ENCODE data around the gene PGRMC2.

PGRMC2 gene, protein sequence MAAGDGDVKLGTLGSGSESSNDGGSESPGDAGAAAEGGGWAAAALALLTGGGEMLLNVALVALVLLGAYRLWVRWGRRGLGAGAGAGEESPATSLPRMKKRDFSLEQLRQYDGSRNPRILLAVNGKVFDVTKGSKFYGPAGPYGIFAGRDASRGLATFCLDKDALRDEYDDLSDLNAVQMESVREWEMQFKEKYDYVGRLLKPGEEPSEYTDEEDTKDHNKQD

DNA sequence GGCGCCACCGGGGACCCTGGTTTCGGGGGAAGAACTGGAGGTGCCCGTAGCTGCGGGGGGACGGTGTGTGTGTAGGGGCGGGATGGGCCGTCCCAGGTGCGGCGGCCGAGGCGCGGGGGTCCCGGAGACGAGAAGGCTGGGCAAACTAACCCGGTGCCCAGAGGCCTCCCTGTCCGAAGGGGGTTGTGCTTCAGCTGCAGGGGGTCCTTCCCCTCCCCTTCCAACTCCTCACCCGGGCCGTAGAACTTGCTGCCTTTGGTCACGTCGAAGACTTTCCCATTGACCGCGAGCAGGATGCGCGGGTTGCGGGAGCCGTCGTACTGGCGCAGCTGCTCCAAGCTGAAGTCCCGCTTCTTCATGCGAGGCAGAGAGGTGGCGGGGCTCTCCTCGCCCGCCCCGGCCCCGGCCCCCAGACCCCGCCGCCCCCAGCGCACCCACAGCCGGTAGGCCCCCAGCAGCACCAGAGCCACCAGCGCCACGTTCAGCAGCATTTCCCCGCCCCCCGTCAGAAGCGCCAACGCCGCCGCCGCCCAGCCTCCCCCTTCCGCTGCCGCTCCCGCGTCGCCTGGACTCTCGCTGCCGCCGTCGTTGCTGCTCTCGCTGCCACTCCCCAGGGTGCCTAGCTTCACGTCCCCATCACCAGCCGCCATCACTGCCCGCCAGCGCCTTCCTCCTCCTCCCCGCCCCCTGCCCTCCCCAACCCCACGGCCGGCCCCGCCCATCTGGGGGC lies at the start of gene PGRMC2:
TSS of gene PGRMC2 (minus strand) at position 673 of the 730 bp plus-strand sequence. CDS start at position 650, 23 bp downstream.
- DNase-seq (ENCODE audit: insufficient read length, low spot score) = peak; percentile 15
- FAIRE-seq = no peak

DNA sequence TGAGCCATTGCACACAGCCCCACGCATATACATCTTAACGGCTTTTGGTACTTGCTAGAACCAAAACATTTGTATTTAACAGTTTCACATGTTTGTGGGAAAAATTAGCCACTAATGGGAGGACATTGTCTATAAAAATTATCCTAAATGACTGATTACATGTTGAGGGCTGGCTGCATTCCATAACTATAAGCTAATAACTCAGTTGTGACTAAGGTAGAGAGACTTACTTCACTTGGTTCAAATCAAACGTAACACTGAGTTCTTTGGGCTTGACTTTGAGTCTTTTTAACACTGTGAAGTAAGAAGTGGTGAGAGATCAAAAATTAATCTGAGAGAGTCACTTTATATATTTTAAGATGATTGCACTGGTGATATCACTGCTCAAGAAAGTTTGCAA lies 47.9 kb upstream of the PGRMC2 start:
- DNase-seq (ENCODE audit: insufficient read length, low spot score) (no peak), FAIRE-seq (no peak)

DNA sequence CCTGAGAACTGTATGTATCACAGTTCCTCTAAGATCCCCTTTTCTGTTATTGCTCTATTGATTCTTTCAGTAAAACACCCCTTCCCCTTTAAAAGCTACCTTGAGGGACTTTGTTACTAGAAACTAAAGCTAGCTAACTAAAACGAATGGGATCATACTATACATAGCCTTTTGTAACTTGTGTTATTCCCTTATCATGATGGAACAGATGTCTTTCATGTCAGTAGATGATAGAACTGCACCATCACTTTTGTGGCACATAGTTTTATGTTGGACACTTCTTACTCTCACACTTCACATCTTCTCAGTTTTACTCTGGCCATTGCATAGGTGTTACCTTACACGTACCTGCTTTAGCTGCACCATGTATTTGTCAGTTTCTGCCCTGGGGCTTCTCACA lies 46.6 kb upstream of the PGRMC2 start:
- peak; percentile 68 for FAIRE-seq
- DNase-seq (ENCODE audit: insufficient read length, low spot score) = no peak

DNA sequence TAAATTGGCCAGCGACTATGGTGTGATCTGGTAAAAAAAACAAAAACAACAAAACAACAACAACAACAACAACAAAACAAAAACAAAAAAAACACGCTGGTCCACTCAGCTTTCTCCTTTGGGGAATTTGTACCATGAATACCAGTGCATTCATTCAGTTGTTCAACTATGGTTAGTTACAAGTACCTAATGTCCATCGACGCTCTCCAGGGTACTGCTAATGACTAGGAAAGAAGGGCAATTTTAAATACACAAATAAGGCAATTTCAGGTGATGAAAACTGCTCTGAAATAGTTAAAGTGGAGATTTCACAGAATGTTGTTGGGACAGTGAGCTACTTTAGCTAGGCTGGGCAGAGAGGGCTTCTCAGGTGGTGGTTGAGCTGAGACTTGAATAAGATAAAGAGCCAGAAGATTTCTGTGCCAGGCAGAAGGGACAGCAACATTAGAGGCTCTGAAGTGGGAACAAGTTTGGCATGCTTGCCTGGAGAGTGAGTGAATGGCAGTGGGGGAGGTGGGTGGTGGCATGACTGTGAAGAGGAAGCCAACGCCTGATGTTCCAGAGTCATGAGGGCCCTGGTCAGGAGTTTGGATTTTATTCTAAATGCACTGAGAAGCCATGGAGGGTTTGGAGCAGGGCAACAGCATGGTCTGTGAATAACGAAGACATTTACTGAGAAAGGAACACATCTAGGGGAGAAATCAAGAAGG lies 45.9 kb upstream of the PGRMC2 start:
- no peak for FAIRE-seq
- no peak for DNase-seq (ENCODE audit: insufficient read length, low spot score)

DNA sequence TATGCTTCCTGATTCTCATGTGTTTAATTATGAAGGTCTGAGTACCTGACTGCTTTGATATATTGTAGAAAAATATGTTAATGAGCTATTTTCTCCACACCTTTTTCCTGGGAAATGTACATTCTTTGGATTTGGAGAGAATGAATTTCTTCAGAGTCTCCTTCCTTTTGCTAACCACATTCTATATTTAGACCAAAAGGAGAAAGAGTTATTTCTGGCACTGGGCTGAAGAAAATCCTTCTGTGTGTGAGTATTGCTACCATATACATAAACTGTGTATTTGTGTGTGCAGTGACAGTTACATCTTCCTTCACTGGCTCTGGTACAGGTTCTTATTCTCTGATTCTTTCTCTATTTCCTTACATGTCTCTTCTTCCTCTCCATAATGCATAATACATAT lies 44.5 kb upstream of the PGRMC2 start:
- DNase-seq (ENCODE audit: insufficient read length, low spot score) (no peak), FAIRE-seq (no peak)

DNA sequence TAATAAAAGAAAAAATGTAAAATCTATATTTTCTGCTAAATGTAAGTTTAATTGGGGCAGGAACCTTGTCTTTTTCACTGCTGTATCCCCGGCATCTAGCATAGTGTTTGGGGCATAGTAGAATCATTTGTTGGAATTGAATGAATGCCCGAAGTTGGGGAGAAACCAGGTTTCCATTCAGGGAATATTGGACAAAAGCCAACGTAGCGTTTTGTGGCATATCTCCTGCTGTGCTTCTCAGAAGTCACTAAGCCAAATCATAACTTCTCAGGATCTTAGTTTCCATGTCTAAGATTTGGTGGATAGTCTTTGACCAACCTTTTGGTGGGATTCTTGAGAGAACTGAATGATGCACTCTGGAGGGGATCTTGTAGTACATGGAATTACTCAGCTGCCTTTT lies 42.0 kb upstream of the PGRMC2 start:
- DNase-seq (ENCODE audit: insufficient read length, low spot score) (no peak), FAIRE-seq (no peak)

DNA sequence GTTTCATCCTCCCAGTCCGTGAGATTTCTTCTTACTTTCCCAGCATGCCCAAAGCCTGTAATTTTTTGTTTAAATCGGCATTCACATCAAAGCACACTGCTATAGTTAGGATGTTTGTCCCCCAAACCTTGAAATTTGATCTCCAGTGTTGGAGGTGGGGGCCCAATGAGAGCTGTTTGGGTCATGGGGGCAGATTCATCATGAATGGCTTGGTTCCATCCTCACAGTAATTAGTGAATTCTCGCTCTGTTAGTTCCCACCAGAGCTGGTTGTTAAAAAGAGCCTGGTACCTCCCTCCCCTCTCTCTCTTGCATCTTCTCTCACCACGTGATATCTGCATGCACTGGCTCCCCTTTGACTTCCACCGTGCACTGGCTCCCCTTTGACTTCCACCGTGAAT lies 40.5 kb upstream of the PGRMC2 start:
- FAIRE-seq = no peak
- DNase-seq (ENCODE audit: insufficient read length, low spot score) = no peak

DNA sequence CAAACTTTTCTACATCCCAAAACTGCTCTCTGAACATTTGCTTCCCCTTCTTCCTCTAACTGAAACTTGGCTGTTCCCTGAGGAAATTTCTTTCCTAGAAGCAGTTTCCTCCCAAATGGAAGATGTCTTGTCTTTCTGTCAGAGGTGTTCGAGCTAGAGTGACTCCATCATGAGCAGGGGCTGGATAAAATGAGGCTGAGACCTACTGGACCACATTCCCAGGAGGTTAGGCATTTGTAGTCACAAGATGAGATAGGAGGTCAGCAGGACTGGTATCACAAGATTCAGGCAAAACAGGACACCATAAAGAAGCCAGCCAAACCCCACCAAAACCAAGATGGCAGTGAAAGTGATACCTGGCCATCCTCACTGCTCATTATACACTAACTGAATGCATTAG lies 35.8 kb upstream of the PGRMC2 start:
- no peak for FAIRE-seq
- DNase-seq (ENCODE audit: insufficient read length, low spot score) = no peak

DNA sequence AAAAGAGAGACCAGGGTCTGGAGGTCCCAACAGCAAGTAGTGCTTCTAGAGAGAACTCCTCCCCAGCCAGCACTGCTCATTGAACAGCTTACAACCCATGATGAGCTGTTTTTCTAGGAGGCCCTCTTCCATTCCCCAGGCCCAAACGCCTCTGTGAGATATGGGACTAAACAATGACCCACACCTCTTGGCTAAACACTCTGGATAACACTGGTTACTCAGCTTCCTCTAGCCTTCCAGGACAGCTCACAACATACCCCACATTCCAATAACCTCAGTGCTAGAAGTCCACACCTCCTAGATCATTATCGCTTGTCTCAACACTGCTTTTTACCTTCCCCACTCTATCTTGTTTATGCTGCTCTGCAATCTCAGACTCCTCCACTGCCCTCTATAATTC lies 35.4 kb upstream of the PGRMC2 start:
- FAIRE-seq (no peak), DNase-seq (ENCODE audit: insufficient read length, low spot score) (peak; percentile 53)

DNA sequence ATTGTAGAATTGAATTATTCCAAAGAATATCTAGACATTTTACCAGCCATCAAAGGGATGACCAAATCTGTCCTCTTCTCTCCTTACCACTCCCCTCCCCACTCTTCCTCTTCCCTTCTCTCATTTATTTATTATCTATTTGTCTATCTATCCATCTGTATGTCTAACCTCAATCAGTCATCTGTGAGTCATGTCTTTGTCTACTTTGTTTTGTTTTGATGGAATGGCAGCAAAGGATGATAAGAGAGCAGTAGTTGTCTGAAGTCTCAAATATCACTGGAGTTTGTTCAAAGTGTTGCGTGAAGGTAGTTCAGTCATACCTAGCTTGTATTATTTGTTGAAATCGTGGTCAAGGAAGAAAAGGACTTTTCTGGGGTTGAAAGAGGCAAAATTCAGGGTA lies 34.7 kb upstream of the PGRMC2 start:
- DNase-seq (ENCODE audit: insufficient read length, low spot score) = no peak
- FAIRE-seq = peak; percentile 16

DNA sequence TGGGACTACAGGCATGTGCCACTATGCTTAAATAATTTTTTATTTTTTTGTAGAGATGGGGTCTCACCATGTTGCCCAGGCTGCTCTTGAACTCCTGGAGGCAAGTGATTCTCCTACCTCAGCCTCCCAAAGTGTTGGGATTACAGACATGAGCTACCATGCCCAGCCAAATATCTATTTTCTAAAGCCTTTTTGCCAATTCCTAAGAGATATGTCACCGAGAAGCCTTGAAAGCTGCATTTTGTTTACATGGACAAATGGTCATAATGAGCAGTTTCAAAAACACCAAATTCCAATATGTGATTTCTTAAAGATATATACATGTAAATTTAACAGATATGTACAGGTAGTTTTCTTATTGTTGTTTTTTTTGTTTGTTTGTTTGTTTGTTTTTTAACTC lies 33.0 kb upstream of the PGRMC2 start:
- FAIRE-seq (no peak), DNase-seq (ENCODE audit: insufficient read length, low spot score) (no peak)

DNA sequence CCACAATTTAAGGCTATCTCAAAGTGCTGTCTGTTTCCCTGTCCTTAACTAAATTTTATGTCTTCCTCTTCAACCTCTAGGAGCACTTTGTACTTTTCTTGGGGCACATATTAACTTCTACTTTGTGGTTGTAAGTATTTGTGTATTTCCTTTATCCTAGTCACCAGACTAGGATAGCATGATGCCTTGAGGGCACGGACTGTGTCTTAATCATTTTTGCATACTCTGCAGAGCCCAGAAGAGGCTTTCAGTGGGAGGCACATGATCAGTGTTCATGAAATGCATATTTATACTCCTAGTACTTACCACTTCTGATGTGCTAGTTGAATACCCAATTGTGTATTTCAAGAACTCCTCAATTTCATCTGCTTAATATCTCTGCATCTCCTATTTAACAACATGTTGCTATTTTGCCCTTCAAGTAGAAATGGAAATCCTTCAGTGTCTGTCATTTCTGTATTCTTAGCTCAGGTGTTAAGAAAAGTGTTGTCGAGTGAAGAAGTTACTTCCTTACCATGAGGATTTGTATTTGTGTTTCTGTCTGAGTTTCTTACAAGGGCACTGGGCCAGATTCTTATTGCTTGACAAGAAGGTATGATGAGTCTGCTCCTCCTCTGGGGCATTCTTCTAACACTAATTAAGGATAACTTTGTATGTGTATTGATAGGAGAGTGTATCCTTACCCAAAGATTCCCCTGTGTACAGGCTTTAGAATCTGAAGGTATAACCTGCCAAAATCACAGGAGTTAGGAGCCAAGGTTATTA lies 28.3 kb upstream of the PGRMC2 start:
- DNase-seq (ENCODE audit: insufficient read length, low spot score) (no peak), FAIRE-seq (no peak)

DNA sequence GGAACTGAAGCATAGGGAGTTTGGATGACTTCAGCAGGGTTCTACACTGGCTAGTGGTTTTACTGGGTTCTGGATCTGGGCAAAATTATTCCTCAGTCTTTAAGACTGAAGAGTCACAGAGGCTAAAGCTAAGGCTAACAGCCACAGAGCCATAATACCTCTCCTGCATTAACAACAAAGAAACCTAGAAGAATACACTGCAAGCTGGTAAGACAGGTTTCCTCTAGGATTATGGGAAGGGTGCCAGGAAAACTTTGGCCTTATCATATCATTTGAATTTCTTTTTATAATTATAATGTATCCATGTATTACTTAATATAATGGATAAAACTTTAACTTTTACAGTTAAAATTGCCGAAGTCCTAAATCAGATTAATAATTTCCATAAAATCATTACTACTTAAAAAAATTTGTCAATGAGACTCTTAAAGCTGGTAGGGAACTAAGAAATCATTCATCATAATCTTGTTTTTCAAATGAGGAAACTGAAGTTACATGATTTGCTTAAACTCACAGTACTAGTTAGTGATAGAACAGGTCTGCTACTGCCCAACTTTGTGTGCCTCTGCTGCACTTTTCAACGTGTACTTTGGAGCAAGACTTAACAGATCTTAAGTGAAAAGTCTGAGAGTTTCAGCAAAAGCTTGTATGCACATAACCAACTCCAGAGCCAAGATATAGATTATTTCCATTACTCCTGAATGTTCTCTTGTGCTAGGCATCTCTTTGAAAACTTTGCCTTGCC lies 24.2 kb upstream of the PGRMC2 start:
- FAIRE-seq (no peak), DNase-seq (ENCODE audit: insufficient read length, low spot score) (no peak)

DNA sequence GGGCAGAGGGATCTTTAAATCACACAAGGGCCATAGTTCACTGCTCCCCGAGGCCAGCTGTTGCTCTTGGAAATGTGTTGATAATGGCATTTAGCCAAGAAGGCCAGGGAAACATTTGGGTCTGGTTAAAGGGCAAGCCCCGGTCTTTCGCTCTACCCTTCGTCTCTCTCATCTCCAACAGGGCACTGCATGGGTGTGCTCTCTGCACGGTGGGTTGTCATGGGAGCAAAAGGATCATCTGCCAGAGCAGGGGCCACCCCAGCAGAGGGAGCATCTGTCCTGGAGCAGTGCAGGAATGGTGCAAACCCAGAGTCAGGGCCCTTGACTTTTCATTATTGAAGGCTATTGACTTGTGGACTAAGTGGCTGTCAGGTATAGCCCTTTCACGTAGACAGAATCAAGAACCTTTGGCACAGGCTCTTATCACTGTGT lies 22.7 kb upstream of the PGRMC2 start:
- FAIRE-seq (peak; percentile 26), DNase-seq (ENCODE audit: insufficient read length, low spot score) (no peak)

DNA sequence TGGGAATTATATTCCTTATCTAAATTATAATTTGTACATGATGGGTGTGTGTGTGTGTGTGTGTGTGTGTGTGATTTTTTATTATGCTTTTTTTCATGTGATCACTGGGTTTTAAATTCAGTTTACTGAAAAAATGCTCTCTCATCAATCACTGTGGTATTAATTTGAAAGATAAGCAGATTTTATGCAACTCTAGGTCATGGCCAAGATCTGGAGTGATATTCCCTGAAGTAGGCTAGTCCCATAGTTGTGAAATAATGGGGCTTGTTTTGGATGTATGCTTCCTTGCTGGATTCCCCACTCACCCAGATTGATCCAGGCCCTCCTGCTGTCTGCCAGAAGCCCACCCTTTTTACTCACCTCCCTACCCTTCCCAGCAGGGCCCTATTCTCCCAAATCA lies 22.0 kb upstream of the PGRMC2 start:
- DNase-seq (ENCODE audit: insufficient read length, low spot score) (no peak), FAIRE-seq (no peak)

DNA sequence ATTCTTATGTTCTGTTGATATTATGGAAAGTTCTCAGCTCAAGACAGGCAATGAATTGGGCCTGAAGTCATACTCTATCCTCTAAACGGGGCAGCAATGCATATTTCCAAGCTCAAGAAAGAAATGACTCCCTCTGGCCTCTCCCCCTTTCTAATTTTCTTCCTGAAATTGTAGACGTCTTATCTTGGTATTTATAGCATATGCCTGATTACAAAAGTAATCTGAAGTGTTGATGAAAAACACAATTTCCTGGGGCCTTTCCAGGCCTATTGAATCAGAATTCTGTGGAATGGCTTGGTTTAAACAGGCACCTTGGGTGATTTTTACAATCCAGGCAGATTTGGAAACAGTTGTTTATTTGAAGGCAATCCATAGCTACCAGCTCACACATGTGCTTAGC lies 21.4 kb upstream of the PGRMC2 start:
- DNase-seq (ENCODE audit: insufficient read length, low spot score) (no peak), FAIRE-seq (no peak)

DNA sequence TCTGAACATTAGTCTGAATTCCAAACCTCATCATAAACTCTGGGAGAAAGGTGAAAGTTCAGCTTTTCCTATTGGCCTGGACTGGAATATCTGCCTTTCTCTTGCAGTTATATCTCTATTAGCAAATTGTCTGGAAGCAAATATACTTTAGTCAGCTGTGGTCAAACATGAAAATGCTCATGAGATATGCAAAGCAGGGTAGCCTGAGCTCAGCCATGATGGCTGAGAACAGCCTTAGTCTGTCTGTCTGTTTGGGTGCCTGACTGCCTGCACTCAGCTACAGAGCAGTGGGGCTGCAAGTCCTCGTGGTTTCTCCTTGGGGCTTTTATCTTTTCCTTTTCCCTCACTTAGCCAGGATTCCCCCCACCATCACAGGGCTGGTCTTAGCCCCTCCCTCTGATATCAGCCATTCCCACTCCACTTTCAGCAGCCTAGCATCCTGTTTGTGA lies 19.5 kb upstream of the PGRMC2 start:
- DNase-seq (ENCODE audit: insufficient read length, low spot score) = no peak
- no peak for FAIRE-seq

DNA sequence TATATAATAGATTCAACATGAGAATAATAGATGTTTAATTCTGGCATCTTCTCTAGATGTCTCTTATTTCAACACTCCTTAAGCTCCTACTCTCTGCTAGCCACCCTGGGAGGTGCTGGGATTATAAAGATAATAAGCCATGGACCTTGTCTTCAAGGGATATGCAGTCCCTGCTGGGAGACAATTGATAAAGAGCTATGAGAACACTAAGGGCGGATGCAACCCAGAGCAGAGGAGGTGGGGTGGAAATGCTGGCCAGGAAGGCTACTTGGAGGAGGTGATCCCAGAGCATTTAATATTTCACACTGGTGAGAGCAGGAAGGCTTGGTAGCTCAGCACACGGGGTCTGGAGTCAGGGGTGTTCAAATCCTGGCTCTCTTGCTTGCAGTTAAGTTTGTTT lies 18.3 kb upstream of the PGRMC2 start:
- no peak for FAIRE-seq
- DNase-seq (ENCODE audit: insufficient read length, low spot score) = no peak

DNA sequence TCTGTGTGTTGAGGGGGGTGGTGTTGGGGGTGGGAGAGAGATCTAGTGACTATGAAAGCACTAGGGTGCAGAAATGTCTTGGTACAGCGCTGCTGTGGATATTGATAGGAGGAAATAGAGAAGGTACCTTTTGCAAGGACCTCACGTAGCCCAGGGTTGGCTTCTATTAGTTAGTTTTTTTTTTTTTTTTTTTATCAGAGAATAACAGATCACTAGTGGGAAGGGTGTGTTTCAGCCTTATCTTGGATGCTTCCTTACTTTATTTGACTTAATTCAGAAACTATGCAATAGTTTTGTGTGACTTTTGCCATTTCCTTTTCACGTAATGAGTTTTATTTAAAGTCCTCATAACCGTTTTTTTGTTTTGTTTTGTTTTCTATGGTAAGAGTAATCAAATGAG lies 16.4 kb upstream of the PGRMC2 start:
- DNase-seq (ENCODE audit: insufficient read length, low spot score) (no peak), FAIRE-seq (no peak)

DNA sequence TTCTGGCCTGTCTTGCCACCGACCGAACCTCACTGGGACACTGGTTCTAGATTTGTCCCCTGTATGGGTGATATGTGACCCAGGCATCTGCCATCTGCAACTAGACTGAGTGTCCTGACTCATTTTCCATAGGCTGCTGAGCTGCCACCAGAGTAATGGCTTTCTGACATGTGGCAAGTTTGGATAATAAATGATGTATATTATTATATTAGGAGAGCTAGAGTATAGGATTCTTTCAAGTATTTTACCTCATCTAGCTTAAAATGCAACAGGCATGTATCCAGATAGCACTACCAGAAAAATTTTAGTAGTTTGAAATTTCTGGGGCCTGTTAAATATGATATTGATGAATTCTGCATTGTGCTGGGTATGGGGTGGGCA lies 15.8 kb upstream of the PGRMC2 start:
- FAIRE-seq = no peak

More for the DNA sequence above, 15.8 kb upstream of the PGRMC2 start:
- DNase-seq (ENCODE audit: insufficient read length, low spot score) = no peak

All from HTR-8/SVneo (cell line).